Vagina (tissue), 2 donors: Measurements from ENCODE around the gene DDX6. TPM values are rescaled to one million over a fixed set of nuclear protein-coding genes. Genes with fewer than 3 reads are reported as not detected.
"Not testable (repeated sequence)": the region's sequence is repeated elsewhere in the genome, so short reads cannot be mapped to it uniquely, and the experiment has no call there.

Experiments used
- DNase-seq, 2 donors: peaks; one replicate each; pipeline ENCODE4 v3.0.0-alpha.2; 2017; ENCODE audit errors: extremely low spot score in 2 of 2
- H3K27ac ChIP-seq: fragments of 200-600 bp; sonication (generic); one replicate; pipeline ENCODE4 v1.5.1; 2019
- H3K27me3 ChIP-seq: fragments of 200-600 bp; sonication (generic); one replicate; pipeline ENCODE4 v1.5.1; 2019
- H3K36me3 ChIP-seq, 2 donors: fragments of 200-600 bp; sonication (generic); one replicate each; pipeline ENCODE4 v1.5.1; 2017 to 2019
- H3K4me1 ChIP-seq: fragments of 200-600 bp; sonication (generic); one replicate; pipeline ENCODE4 v1.5.1; 2019
- H3K4me3 ChIP-seq, 2 donors: fragments of 200-600 bp; sonication (generic); 1 replicate in 1 of 2; 2 replicates in 1 of 2; pipeline ENCODE4 v1.5.1; 2016 to 2019
- H3K9me3 ChIP-seq: fragments of 200-600 bp; sonication (generic); one replicate; pipeline ENCODE4 v1.5.1; 2019
- POLR2A ChIP-seq, 2 donors: fragments of 450-650 bp; IDR thresholded peaks; one replicate each; pipeline ENCODE4 v1.6.1; 2017; ENCODE audit warnings: antibody characterized with exemption in 2 of 2, mild to moderate bottlenecking in 2 of 2, moderate library complexity in 2 of 2
- POLR2AphosphoS5 ChIP-seq, 2 donors: sonication (generic); formaldehyde crosslinking; IDR thresholded peaks; one replicate each; pipeline ENCODE4 v1.9.0; 2017; ENCODE audit warnings: antibody characterized with exemption in 2 of 2, mild to moderate bottlenecking in 2 of 2, low read depth in 1 of 2; ENCODE audit not compliant: insufficient read depth in 1 of 2
- intact Hi-C: fragments of 100-400 bp; cut with DNase I; formaldehyde crosslinking; loops from one replicate; pipeline ENCODE4 v1.15.1; 2023
- total RNA-seq: library from RNA; depleted of rRNA; stranded (reverse); fragments of >200 nt; gene quantifications from one replicate; pipeline ENCODE4 v1.2.3, GENCODE V29; 2016
- TF ChIP-seq, protein P1 (sequence below), 3 experiments: fragments of 450-650 bp in 2 of 3; fragments of 200-600 bp in 1 of 3; sonication (generic) in 1 of 3; IDR thresholded peaks; one replicate each; pipeline ENCODE4 v1.5.1; 2017 to 2019; ENCODE audit warnings: antibody characterized with exemption in 3 of 3, mild to moderate bottlenecking in 2 of 3, moderate library complexity in 2 of 3

Gene DDX6
- total RNA-seq, 1 donor from 2014 or later = 81.5 TPM

DNA sequence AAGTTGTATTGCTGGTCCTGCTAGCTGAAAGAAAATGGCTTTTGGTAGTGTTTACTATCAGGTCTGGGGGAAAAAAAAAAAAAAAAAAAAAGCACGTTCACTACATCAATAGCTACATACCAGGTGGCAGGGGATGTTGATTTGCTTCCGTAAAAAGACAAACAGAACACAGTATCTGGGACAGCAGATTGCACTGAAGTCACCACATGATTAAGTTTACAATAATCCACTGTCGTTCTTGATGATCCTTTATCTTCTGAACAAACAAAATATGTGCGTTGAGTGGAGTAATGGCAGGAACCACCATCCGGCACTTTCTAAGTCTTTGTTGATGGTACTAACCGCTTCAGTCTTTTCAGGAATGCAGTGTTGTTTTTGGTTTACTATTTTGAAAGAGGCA lies 48.7 kb downstream of the DDX6 start:
- intact Hi-C loops = no loop called here
- TF ChIP-seq, protein P1, sequence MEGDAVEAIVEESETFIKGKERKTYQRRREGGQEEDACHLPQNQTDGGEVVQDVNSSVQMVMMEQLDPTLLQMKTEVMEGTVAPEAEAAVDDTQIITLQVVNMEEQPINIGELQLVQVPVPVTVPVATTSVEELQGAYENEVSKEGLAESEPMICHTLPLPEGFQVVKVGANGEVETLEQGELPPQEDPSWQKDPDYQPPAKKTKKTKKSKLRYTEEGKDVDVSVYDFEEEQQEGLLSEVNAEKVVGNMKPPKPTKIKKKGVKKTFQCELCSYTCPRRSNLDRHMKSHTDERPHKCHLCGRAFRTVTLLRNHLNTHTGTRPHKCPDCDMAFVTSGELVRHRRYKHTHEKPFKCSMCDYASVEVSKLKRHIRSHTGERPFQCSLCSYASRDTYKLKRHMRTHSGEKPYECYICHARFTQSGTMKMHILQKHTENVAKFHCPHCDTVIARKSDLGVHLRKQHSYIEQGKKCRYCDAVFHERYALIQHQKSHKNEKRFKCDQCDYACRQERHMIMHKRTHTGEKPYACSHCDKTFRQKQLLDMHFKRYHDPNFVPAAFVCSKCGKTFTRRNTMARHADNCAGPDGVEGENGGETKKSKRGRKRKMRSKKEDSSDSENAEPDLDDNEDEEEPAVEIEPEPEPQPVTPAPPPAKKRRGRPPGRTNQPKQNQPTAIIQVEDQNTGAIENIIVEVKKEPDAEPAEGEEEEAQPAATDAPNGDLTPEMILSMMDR (IDR thresholded peaks at IDR 0.05) = no peak
- TF ChIP-seq POLR2AphosphoS5 (IDR thresholded peaks at IDR 0.05; ENCODE audit: insufficient read depth in 1 of 2, low read depth in 1 of 2) = no peak
- no peak for TF ChIP-seq POLR2A (IDR thresholded peaks at IDR 0.05)
- DNase-seq = no peak
- Histone ChIP-seq H3K27ac (no peak overlapping the region), H3K36me3 (no peaks in the 10 kb centered on the region), H3K9me3 (no peaks in the 10 kb centered on the region), H3K27me3 (no peaks in the 10 kb centered on the region), H3K4me1 (no peaks in the 10 kb centered on the region), H3K4me3 (no peak overlapping the region)

- TF ChIP-seq POLR2AphosphoS5 (IDR thresholded peaks at IDR 0.05; ENCODE audit: insufficient read depth in 1 of 2, low read depth in 1 of 2) = no peak
- TF ChIP-seq, protein P1 (IDR thresholded peaks at IDR 0.05) = no peak
- no peak for DNase-seq
- Histone ChIP-seq H3K4me3 (no peak overlapping the region), H3K36me3 (no peaks in the 10 kb centered on the region), H3K9me3 (no peaks in the 10 kb centered on the region), H3K27ac (no peak overlapping the region), H3K4me1 (no peaks in the 10 kb centered on the region), H3K27me3 (no peaks in the 10 kb centered on the region)
- intact Hi-C loops = no loop called here
These were observed 50.1 kb downstream of the DDX6 start for GRCh38 chr11:118740892-118741291.

DNA sequence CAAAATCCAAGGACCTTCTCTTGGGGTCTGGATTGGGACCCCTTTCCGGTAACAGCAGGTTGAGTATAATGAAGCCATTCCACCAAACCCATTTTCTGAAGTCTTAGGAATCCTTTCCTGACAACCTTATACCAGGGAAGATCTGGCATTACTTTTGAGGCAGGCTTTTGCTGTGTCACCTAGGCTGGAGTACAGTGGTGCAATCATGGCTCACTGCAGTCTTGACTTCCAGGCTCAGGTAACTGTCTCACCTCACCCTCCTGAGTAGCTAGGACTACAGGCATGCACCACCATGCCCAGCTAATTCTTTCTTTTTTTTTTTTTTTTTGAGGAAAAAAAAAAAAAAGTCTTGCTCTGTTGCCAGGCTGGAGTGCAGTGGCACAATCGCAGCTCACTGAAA lies 55.8 kb downstream of the DDX6 start:
- H3K9me3 ChIP-seq = no peaks in the 10 kb centered on the region
- intact Hi-C loops = no loop called here

GRCh38 chr11:118734031-118734430 lies 56.9 kb downstream of the DDX6 start:
- no peak for DNase-seq
- intact Hi-C loops = no loop called here
- TF ChIP-seq POLR2A (IDR thresholded peaks at IDR 0.05) (no peak), POLR2AphosphoS5 (IDR thresholded peaks at IDR 0.05; ENCODE audit: insufficient read depth in 1 of 2, low read depth in 1 of 2) (no peak)
- TF ChIP-seq, protein P1 (IDR thresholded peaks at IDR 0.05) = no peak
- Histone ChIP-seq H3K9me3 (no peaks in the 10 kb centered on the region), H3K4me3 (no peak overlapping the region), H3K36me3 (no peaks in the 10 kb centered on the region), H3K27me3 (no peaks in the 10 kb centered on the region), H3K27ac (no peak overlapping the region), H3K4me1 (no peaks in the 10 kb centered on the region)

More for the DNA sequence above, 55.8 kb downstream of the DDX6 start:
- no peaks in the 10 kb centered on the region for H3K4me1 ChIP-seq
- no peak overlapping the region for H3K27ac ChIP-seq
- no peaks in the 10 kb centered on the region for H3K36me3 ChIP-seq
- no peak for DNase-seq
- no peaks in the 10 kb centered on the region for H3K27me3 ChIP-seq
- TF ChIP-seq POLR2A (IDR thresholded peaks at IDR 0.05) = no peak
- TF ChIP-seq, protein P1 (IDR thresholded peaks at IDR 0.05) = no peak
- TF ChIP-seq POLR2AphosphoS5 (IDR thresholded peaks at IDR 0.05; ENCODE audit: insufficient read depth in 1 of 2, low read depth in 1 of 2) = no peak
- H3K4me3 ChIP-seq = no peak overlapping the region

- H3K36me3 ChIP-seq, H3K27me3 ChIP-seq, H3K4me1 ChIP-seq, H3K27ac ChIP-seq, DNase-seq, intact Hi-C loops, H3K4me3 ChIP-seq, H3K9me3 ChIP-seq: not testable (repeated sequence)
These were observed 61.2 kb downstream of the DDX6 start for GRCh38 chr11:118729753-118730152.

DNA sequence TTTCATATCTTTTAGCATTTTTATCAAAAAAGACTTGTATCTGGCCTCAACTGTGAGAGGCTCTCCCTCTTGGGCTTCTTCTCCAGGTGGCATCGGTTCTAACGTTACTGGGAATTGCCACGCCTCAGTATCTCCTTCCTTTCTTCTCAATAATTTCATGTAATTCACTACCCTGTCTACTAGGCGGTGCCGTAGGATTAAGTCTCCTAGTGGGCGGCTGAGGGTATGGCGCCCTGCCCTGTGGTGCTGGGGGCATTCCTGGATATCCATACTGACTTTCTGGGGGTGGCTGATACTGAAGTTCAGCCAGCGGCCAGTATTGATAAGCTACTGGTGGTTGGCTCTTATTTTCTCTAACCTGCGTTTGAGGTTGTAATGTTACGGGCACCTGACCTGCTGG lies 62.9 kb downstream of the DDX6 start:
- H3K9me3 ChIP-seq, intact Hi-C loops, H3K27ac ChIP-seq, H3K4me3 ChIP-seq, DNase-seq, H3K27me3 ChIP-seq, H3K36me3 ChIP-seq, H3K4me1 ChIP-seq: not testable (repeated sequence)

DNA sequence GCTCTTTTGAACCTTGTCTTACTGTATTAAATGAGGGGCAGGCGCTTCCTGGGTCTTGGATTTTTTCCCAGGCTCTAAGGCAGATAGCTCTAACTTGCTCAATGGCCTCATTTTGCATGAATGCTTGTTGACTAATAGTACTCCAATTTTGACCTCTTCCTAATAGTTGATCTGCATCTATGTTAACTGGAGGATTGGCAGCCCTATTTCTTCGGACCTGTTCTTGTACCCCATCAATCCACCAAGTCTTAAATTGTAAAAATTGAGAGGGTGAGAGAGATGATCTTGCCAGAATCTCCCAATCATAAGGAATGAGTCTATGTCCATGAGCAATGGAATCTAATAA lies 63.3 kb downstream of the DDX6 start:
- H3K27ac ChIP-seq, H3K36me3 ChIP-seq, DNase-seq, H3K4me3 ChIP-seq, intact Hi-C loops, H3K27me3 ChIP-seq, H3K4me1 ChIP-seq, H3K9me3 ChIP-seq: not testable (repeated sequence)

DNA sequence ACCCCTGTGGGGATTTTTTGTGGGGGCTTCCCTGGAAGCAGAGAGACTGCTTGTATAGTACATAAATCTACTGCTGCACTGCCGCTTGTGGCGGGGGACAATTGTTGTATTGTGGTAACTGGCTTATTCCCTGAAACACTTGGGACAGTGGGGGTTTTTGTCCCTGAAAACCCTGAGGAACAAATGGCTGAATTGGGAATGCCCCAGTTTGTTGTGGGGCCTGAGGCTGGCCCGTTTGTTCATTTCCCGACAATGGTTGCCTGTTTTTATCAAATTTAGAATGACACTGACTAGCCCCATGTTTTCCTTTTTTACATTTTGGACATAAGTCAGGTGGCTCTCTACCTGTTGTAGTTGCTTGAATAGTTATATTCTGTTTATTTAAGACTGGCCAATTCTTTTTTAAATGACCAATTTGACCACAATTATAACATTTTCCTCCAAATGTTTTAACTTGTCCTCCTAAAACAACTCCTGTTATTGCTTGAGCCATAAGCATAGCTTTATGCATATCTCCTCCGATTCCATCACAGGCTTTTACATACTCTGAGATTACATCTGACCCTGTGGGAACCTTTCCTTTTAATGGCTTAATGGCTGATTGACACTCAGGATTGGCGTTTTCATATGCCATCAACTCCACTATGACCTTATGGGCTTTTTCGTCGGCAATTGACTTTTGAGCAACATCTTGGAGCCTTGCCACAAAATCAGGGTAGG lies 63.8 kb downstream of the DDX6 start:
- H3K4me1 ChIP-seq, H3K9me3 ChIP-seq, intact Hi-C loops, H3K36me3 ChIP-seq, DNase-seq, H3K27ac ChIP-seq, H3K4me3 ChIP-seq, H3K27me3 ChIP-seq: not testable (repeated sequence)

DNA sequence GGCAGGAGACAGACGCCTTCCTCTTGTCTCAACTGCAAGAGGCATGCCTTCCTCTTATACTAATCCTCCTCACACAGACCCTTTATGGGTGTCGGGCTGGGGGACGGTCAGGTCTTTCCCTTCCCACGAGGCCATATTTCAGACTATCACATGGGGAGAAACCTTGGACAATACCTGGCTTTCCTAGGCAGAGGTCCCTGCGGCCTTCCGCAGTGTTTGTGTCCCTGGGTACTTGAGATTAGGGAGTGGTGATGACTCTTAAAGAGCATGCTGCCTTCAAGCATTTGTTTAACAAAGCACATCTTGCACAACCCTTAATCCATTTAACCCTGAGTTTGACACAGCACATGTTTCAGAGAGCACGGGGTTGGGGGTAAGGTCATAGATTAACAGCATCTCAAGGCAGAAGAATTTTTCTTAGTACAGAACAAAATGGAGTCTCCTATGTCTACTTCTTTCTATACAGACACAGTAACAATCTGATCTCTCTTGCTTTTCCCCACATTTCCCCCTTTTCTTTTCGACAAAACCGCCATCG lies 69.4 kb downstream of the DDX6 start:
- DNase-seq, H3K36me3 ChIP-seq, H3K27me3 ChIP-seq, H3K4me3 ChIP-seq, H3K27ac ChIP-seq, H3K4me1 ChIP-seq, H3K9me3 ChIP-seq, intact Hi-C loops: not testable (repeated sequence)
